ENCODE measurements around the gene MYNN.
A peak's percentile ranks its signal among the peaks of the same experiment; 100 is the strongest.
"Not testable (repeated sequence)": the region's sequence is repeated elsewhere in the genome, so short reads cannot be mapped to it uniquely, and the experiment has no call there.

MYNN gene

DNA sequence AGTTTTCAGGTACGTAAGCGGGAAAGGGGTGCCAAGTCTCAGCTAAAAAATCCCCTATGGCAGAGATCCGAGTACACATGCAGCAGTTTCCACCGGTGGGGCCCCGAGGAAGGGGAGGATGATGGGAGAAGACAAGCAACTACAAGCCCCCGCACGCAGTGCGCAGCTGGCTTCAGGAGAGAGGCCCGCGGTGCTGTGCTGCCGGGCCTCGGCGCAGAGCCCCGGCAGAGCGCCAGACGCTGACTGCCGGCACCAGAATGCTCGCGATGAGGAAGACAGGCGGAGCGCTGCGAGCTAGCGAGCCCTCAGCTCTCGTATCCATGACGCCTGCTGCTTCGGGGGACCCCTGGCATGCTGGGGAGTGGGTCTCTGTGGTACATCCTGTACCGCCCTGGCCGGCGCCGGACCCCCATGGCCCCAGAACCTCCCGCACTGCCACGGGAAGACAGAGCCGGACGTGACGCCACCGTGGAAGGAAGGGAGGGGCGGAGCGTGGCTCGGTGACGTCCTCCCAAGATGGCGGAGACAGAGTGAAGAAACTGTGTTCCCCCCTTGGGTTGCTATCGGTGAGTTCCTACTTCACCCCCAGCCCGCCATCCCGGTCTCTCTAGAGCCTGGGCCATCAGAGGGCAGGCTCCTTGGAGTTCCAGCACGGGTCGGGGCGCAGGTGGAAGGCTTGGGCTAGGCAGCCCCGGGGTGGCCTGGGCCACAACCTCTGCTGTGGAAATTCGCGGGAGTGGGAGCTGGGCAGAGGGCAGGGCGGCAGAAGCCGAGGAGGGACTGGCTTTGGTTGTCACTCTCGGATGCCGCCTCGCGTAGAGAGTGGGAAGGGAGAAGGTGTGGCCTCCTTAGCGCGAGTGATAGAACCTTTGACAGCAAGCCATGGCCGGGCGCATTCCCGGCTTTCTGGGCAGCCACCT lies at the start of gene MYNN:
Gene MYNN, plus strand, starts transcription at position 500 of the 920 bp plus-strand sequence. CDS start 900 bp downstream, outside the sequence.
- TF ChIP-seq, protein P1, sequence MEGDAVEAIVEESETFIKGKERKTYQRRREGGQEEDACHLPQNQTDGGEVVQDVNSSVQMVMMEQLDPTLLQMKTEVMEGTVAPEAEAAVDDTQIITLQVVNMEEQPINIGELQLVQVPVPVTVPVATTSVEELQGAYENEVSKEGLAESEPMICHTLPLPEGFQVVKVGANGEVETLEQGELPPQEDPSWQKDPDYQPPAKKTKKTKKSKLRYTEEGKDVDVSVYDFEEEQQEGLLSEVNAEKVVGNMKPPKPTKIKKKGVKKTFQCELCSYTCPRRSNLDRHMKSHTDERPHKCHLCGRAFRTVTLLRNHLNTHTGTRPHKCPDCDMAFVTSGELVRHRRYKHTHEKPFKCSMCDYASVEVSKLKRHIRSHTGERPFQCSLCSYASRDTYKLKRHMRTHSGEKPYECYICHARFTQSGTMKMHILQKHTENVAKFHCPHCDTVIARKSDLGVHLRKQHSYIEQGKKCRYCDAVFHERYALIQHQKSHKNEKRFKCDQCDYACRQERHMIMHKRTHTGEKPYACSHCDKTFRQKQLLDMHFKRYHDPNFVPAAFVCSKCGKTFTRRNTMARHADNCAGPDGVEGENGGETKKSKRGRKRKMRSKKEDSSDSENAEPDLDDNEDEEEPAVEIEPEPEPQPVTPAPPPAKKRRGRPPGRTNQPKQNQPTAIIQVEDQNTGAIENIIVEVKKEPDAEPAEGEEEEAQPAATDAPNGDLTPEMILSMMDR (IDR thresholded peaks at IDR 0.05; ENCODE audit: insufficient read depth, low read length, missing control alignments) = no peak
- DNase-seq (ENCODE audit: low read depth, low spot score) = no peak
- ChIA-PET CTCF (interaction anchor here (0.8 to 2.1 kb wide), 5 partner anchors 8 to 415 kb away, joined by 3 to 9 read pairs (median 5); no protein-coding TSS in a partner anchor), POLR2A (interaction anchor here (0.7 to 1.8 kb wide), 3 partner anchors 10 to 552 kb away, joined by 3 to 6 read pairs (median 4); partner anchors contain the start of gene SEC62)
- peak within 1 kb of the TSS; percentile 98 for H3K4me3 ChIP-seq (ENCODE audit: low read depth, low read length)

DNA sequence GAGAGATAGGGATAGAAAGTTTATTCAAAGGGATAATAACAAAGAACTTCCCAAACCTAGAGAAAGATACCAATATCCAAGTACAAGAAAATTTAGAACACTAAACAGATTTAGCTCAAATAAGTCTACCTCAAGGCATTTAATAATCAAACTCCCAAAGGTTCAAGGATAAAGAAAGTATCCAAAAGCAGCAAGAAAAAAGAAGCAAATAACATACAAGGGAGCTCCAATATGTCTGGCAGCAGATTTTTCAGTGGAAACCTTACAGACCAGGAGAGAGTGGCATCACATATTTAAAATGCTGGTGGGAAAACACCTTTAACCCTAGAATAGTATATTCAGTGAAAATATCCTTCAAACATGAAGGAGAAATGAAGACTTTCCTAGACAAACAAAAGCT lies 41.3 kb upstream of the MYNN start:
- CTCF ChIA-PET; DNase-seq (ENCODE audit: low read depth, low spot score); POLR2A ChIA-PET; H3K4me3 ChIP-seq (ENCODE audit: low read depth, low read length): not testable (repeated sequence)

DNA sequence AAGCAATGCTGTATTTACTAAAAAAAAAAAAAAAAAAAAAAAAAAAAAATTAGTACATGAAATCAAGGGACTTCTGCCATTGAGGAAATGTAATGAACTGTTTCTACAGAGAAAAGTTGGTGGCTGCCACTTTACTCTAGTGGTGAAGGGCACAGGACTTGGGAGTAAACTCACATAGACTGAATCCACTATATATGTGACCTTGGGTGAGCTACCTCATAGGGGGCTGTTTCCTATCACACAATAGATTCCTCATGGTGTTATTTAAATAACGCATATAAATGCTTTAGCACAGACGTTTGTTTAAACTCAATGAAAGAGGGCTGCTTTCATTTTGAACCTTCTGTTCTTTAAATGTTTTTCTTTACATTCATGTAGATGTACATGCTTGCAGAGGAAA lies 34.1 kb upstream of the MYNN start:
- POLR2A ChIA-PET = no interaction called here
- no peak for DNase-seq (ENCODE audit: low read depth, low spot score)
- TF ChIP-seq, protein P1 (IDR thresholded peaks at IDR 0.05; ENCODE audit: insufficient read depth, low read length, missing control alignments) = no peak
- CTCF ChIA-PET = no interaction called here
- no peak overlapping the region for H3K4me3 ChIP-seq (ENCODE audit: low read depth, low read length)

DNA sequence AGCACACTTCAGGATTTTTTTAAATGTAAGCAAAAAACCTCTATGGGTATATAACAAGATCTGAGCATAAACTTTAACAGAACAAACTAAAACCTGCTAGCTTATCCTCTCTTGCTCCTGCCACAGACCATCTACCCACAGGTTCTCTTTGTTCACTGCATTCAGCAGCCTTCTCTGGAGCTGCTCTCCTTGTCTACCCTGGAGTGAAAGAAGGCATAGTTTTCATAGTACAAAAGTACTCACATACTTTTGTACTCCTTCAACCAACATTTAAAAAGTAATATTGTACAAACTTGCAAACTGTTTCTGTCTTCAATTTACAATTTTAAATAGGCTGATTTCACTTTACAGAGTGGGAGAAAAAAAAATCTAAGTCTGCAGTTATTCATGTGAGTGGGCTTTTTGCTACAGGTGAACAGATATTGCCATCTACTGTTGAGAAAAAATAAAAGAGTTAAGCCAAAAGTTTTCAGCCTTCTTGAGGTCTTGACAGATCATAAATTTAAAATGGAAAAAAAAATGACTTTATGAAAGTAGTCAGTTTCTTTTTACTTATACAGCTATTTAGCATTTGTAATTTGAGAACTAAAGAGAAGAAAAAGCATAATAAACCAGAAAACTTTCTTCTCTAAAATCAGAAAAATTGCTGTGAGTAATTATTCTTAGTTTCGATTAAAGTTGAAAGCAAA lies 28.7 kb upstream of the MYNN start:
- H3K4me3 ChIP-seq (ENCODE audit: low read depth, low read length) = no peak overlapping the region
- CTCF ChIA-PET = interaction anchor here (0.6 to 3.0 kb wide), 7 partner anchors 10 to 879 kb away, joined by 3 to 14 read pairs (median 3); no protein-coding TSS in a partner anchor
- no peak for DNase-seq (ENCODE audit: low read depth, low spot score)
- POLR2A ChIA-PET = no interaction called here
- TF ChIP-seq, protein P1 (IDR thresholded peaks at IDR 0.05; ENCODE audit: insufficient read depth, low read length, missing control alignments) = no peak

DNA sequence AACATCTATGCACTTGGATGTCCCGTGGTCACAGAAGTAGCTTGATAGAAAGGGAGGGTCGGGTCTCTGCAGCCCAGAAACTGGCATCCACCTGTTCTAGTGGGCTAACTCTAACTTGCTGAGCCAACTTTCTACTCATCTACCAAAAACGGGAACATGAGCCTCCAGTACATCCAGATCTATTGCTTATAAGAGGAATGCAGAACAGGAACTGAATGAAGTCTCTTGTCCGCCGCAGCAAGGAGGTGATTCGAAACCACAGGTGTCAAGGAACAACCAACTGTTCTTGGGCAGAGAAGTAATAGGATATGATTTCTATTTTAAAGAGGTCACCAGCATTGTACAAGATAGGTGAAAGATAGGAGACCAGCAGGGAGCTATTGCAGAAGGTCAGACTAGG lies 26.3 kb upstream of the MYNN start:
- POLR2A ChIA-PET = no interaction called here
- TF ChIP-seq, protein P1 (IDR thresholded peaks at IDR 0.05; ENCODE audit: insufficient read depth, low read length, missing control alignments) = no peak
- no peak for DNase-seq (ENCODE audit: low read depth, low spot score)

DNA sequence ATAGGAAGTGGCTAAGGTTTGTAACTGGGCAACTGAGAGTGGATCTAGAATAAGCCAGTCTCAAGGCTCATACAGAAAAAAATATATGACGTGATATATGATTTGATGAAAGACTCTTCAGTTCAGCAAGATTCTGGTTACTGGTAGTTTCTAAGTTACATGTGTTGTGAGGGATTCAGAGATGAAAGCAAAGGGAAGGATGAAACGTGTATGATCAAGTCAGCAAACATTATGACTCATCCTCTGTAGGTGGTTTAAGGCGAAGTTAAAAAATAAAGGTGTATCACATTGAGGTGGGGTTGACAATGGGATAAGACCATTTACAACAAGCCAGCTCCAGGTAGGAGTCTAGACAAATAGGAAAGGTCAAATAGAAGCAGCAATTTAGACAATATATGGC lies 24.5 kb upstream of the MYNN start:
- DNase-seq (ENCODE audit: low read depth, low spot score) = no peak
- TF ChIP-seq, protein P1 (IDR thresholded peaks at IDR 0.05; ENCODE audit: insufficient read depth, low read length, missing control alignments) = no peak
- POLR2A ChIA-PET = no interaction called here
- CTCF ChIA-PET = interaction anchor here (0.8 kb wide), 1 partner anchor 19 kb away, joined by 3 read pairs; no protein-coding TSS in a partner anchor
- H3K4me3 ChIP-seq (ENCODE audit: low read depth, low read length) = no peak overlapping the region

More for the DNA sequence above, 26.3 kb upstream of the MYNN start:
- H3K4me3 ChIP-seq (ENCODE audit: low read depth, low read length) = no peak overlapping the region
- CTCF ChIA-PET = interaction anchor here (0.9 to 1.1 kb wide), 3 partner anchors 9 to 795 kb away, joined by 3 read pairs; no protein-coding TSS in a partner anchor
